ENCODE data around the gene TMEM131. TPM values are rescaled to one million over a fixed set of nuclear protein-coding genes. Genes with fewer than 3 reads are reported as not detected.

TMEM131 gene
- total RNA-seq, 1 donor from 2014 or later = 35.3 TPM

DNA sequence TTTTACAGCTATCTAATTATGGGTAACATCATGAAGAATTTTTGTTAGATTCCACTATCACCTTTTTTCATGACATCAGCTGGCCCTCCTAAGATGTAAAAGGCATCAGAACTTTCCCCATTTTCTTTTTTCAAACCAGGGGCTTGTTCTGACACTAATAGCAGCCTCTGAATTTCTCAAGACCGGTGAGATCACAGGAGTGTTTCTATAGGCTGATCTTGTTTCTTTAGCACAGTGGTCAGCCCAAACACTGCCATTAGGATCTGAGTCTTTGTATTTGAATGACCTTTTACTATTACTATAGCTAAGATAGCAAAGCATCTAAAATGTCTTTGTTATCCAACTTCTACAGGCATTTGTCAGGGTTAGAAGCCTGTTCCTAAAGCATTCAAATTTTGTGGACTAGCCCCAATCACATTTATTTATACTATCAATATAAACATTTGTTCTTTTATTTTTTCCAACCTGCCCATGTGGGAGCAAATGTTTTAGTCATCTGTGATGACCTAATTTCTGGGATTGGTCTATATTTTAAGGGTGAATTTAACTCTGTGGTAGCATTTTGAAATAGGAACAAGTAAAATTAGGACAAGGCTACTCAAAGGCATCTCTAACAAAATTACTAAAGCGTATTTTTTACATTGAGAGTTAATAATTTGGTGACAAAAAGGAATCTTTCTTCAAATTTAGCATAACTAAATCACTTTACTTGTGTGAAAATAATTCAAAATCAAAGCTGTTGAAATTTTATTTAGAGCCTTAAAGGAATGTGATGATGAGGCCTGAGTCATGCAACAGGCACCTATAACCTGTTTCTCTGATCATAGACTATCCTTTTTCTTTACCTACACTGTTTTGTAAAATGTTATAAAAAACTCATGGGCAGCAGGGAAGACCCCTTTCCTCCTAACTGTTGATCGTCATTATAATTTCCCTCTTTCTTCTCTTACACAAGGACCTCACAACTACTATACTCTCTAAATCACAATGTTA, 243.1 kb downstream of the TMEM131 start:
- H3K4me1 ChIP-seq (ENCODE audit: insufficient read depth, low read length) = peaks cover 6% of the 10 kb centered on the region

DNA sequence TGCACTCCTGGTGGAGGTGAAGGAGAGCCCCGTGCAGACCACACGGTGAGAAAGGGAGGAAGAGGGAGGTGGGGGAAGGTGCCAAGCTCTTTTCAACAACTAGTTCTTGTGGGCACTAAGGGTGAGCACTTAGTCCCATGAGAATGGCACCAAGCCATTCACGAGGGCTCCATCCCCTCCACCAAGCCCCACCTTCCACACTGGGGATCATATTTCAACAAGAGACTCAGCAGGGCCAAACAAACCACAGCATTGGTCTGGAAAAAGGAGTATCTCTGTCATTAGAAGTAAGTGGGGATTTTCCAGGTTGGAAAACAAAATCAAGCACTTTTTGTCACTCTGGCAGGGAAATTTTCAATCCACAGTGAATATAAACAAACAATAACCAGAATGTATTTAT, 244.0 kb downstream of the TMEM131 start:
- H3K9ac ChIP-seq (ENCODE audit: low read length) = no peak overlapping the region
- H2AFZ ChIP-seq (ENCODE audit: low read depth, low read length) = no peak overlapping the region
- no peaks in the 10 kb centered on the region for H3K9me3 ChIP-seq (ENCODE audit: insufficient read depth, low read depth, low read length)
- TF ChIP-seq EZH2 (IDR thresholded peaks at IDR 0.05; ENCODE audit: insufficient read depth, low read length) = no peak
- TF ChIP-seq, protein P1, sequence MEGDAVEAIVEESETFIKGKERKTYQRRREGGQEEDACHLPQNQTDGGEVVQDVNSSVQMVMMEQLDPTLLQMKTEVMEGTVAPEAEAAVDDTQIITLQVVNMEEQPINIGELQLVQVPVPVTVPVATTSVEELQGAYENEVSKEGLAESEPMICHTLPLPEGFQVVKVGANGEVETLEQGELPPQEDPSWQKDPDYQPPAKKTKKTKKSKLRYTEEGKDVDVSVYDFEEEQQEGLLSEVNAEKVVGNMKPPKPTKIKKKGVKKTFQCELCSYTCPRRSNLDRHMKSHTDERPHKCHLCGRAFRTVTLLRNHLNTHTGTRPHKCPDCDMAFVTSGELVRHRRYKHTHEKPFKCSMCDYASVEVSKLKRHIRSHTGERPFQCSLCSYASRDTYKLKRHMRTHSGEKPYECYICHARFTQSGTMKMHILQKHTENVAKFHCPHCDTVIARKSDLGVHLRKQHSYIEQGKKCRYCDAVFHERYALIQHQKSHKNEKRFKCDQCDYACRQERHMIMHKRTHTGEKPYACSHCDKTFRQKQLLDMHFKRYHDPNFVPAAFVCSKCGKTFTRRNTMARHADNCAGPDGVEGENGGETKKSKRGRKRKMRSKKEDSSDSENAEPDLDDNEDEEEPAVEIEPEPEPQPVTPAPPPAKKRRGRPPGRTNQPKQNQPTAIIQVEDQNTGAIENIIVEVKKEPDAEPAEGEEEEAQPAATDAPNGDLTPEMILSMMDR (IDR thresholded peaks at IDR 0.05; ENCODE audit: insufficient read depth, low read depth, low read length) = no peak
- H3K27me3 ChIP-seq (ENCODE audit: insufficient read depth, low read length) = no peaks in the 10 kb centered on the region
- no peak overlapping the region for H3K4me3 ChIP-seq (ENCODE audit: insufficient read depth, low read depth, low read length)
- H3K27ac ChIP-seq (ENCODE audit: low read depth, low read length) = no peak overlapping the region
- no peak overlapping the region for H3K4me2 ChIP-seq (ENCODE audit: low read length)
- Mint-ChIP-seq H3K9me3 (ENCODE audit: unreplicated experiment) (no peaks in the 10 kb centered on the region), H3K27me3 (ENCODE audit: low read depth, unreplicated experiment) (no peaks in the 10 kb centered on the region), H3K4me1 (ENCODE audit: low read depth, unreplicated experiment) (peaks cover 22% of the 10 kb centered on the region), H3K27ac (ENCODE audit: unreplicated experiment) (peak overlapping the region; percentile 85), H3K36me3 (ENCODE audit: low read depth, unreplicated experiment) (peaks cover 7% of the 10 kb centered on the region), H3K4me3 (ENCODE audit: unreplicated experiment) (peak overlapping the region; percentile 30)
- peaks cover 6% of the 10 kb centered on the region for H3K4me1 ChIP-seq (ENCODE audit: insufficient read depth, low read length)
- DNase-seq (ENCODE audit: low read depth) (peak; percentile 54), FAIRE-seq (no peak)
- H4K20me1 ChIP-seq (ENCODE audit: insufficient read depth, low read length) = peaks cover 2% of the 10 kb centered on the region
- no peaks in the 10 kb centered on the region for H3K79me2 ChIP-seq (ENCODE audit: insufficient read depth, low read length)
- peaks cover 14% of the 10 kb centered on the region for H3K36me3 ChIP-seq (ENCODE audit: insufficient read depth, low read length)

More for the DNA sequence above, 243.1 kb downstream of the TMEM131 start:
- no peak overlapping the region for H3K4me3 ChIP-seq (ENCODE audit: insufficient read depth, low read depth, low read length)
- H3K36me3 Mint-ChIP-seq (ENCODE audit: low read depth, unreplicated experiment) = peaks cover 11% of the 10 kb centered on the region
- H3K9me3 Mint-ChIP-seq (ENCODE audit: unreplicated experiment) = no peaks in the 10 kb centered on the region
- H3K79me2 ChIP-seq (ENCODE audit: insufficient read depth, low read length) = no peaks in the 10 kb centered on the region
- H2AFZ ChIP-seq (ENCODE audit: low read depth, low read length) = no peak overlapping the region
- no peaks in the 10 kb centered on the region for H3K27me3 Mint-ChIP-seq (ENCODE audit: low read depth, unreplicated experiment)
- H4K20me1 ChIP-seq (ENCODE audit: insufficient read depth, low read length) = peaks cover 4% of the 10 kb centered on the region
- peaks cover 19% of the 10 kb centered on the region for H3K4me1 Mint-ChIP-seq (ENCODE audit: low read depth, unreplicated experiment)
- no peak overlapping the region for H3K4me3 Mint-ChIP-seq (ENCODE audit: unreplicated experiment)
- FAIRE-seq = no peak
- no peaks in the 10 kb centered on the region for H3K27me3 ChIP-seq (ENCODE audit: insufficient read depth, low read length)
- no peak overlapping the region for H3K27ac ChIP-seq (ENCODE audit: low read depth, low read length)
- H3K9ac ChIP-seq (ENCODE audit: low read length) = no peak overlapping the region
- no peak for TF ChIP-seq EZH2 (IDR thresholded peaks at IDR 0.05; ENCODE audit: insufficient read depth, low read length)
- H3K9me3 ChIP-seq (ENCODE audit: insufficient read depth, low read depth, low read length) = no peaks in the 10 kb centered on the region
- no peak overlapping the region for H3K4me2 ChIP-seq (ENCODE audit: low read length)
- no peak overlapping the region for H3K27ac Mint-ChIP-seq (ENCODE audit: unreplicated experiment)
- no peak for DNase-seq (ENCODE audit: low read depth)
- H3K36me3 ChIP-seq (ENCODE audit: insufficient read depth, low read length) = peaks cover 15% of the 10 kb centered on the region

DNA sequence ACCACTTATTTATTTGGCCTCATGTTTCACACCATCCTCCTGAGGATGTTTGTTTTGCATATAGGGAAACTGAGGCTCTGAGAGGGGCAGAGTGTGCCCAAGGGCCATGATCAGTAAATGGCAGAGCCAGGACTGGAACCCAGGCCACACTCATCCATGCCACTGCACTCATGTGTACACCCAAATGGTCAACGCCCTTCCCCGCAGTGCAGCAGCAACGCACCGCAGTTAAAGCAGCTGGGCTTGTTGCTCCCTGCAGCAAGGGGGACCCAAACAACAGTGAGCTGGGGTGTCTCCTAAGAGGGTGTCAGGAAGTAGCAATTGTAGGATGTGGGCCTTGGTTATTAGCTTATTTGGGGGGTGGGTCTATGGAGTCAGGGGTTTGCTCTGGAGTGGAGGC, 245.7 kb downstream of the TMEM131 start:
- DNase-seq (ENCODE audit: low read depth) = no peak
- no peak for FAIRE-seq
- Histone ChIP-seq H4K20me1 (ENCODE audit: insufficient read depth, low read length) (no peaks in the 10 kb centered on the region), H3K4me1 (ENCODE audit: insufficient read depth, low read length) (peaks cover 6% of the 10 kb centered on the region), H2AFZ (ENCODE audit: low read depth, low read length) (no peak overlapping the region), H3K9ac (ENCODE audit: low read length) (no peak overlapping the region), H3K36me3 (ENCODE audit: insufficient read depth, low read length) (peaks cover 5% of the 10 kb centered on the region), H3K9me3 (ENCODE audit: insufficient read depth, low read depth, low read length) (no peaks in the 10 kb centered on the region), H3K27ac (ENCODE audit: low read depth, low read length) (no peak overlapping the region), H3K4me2 (ENCODE audit: low read length) (no peak overlapping the region), H3K4me3 (ENCODE audit: insufficient read depth, low read depth, low read length) (no peak overlapping the region), H3K27me3 (ENCODE audit: insufficient read depth, low read length) (no peaks in the 10 kb centered on the region), H3K79me2 (ENCODE audit: insufficient read depth, low read length) (no peaks in the 10 kb centered on the region)
- H3K36me3 Mint-ChIP-seq (ENCODE audit: low read depth, unreplicated experiment) = peaks cover 4% of the 10 kb centered on the region
- H3K4me3 Mint-ChIP-seq (ENCODE audit: unreplicated experiment) = no peak overlapping the region
- no peaks in the 10 kb centered on the region for H3K27me3 Mint-ChIP-seq (ENCODE audit: low read depth, unreplicated experiment)
- TF ChIP-seq, protein P1 (IDR thresholded peaks at IDR 0.05; ENCODE audit: insufficient read depth, low read depth, low read length) = no peak
- no peak for TF ChIP-seq EZH2 (IDR thresholded peaks at IDR 0.05; ENCODE audit: insufficient read depth, low read length)
- no peaks in the 10 kb centered on the region for H3K9me3 Mint-ChIP-seq (ENCODE audit: unreplicated experiment)
- no peak overlapping the region for H3K27ac Mint-ChIP-seq (ENCODE audit: unreplicated experiment)
- peaks cover 22% of the 10 kb centered on the region for H3K4me1 Mint-ChIP-seq (ENCODE audit: low read depth, unreplicated experiment)

All from astrocyte (in vitro differentiated cells and primary cell).